Measurements from ENCODE around the gene ITGA5.

GRCh38 chr12:54438517-54438916 lies 19.5 kb upstream of the ITGA5 start:
- TF ChIP-seq CTCF (IDR thresholded peaks at IDR 0.05): no peak
- TF ChIP-seq EP300 (IDR thresholded peaks at IDR 0.05; ENCODE audit: low read depth): no peak

All from transverse colon (tissue), 3 donors.